HepG2 (cell line): ENCODE measurements around the gene OSBPL1A. TPM values are rescaled to one million over a fixed set of nuclear protein-coding genes. Genes with fewer than 3 reads are reported as not detected.

Experiments
- ATAC-seq: fragments of 200-7000 bp; cut with Tn5 transposase; 3 replicates; pipeline ENCODE4 v1.9.1; 2020; ENCODE audit warnings: mild to moderate bottlenecking, moderate library complexity
- BruUV-seq: library from RNA; stranded (reverse); fragments of 400-500 nt; replicated peaks from 2 replicates; lab custom pipeline; 2021; lab: Mats Ljungman, UMichigan
- CTCF ChIA-PET: fragments of 300-600 bp; formaldehyde crosslinking; extraction: SDS; loops from one replicate; lab custom pipeline; 2021; ENCODE audit warnings: low total read pairs, inconsistent platforms, low intra/inter-chr PET ratio; lab: Yijun Ruan, JAX
- POLR2A ChIA-PET: fragments of 350-600 bp; sonication (Branson Sonifier 250); formaldehyde crosslinking; loops from one replicate; lab custom pipeline; 2020; ENCODE audit warnings: antibody characterized with exemption, inconsistent platforms; lab: Yijun Ruan, JAX
- DNase-seq: peaks from one replicate; pipeline ENCODE4 v3.0.0-alpha.2; 2015; ENCODE audit warnings: low spot score
- FAIRE-seq: peaks from 3 replicates; lab custom pipeline; 2011; peaks lifted over from hg19 to GRCh38; lab: Jason Lieb, UNC
- H2AFZ ChIP-seq: one replicate; pipeline ENCODE4 v1.6.1; 2011; ENCODE audit warnings: low read length, inconsistent platforms
- H3K27ac ChIP-seq: fragments of 300-600 bp; 3 replicates; pipeline ENCODE4 v1.8.0; 2011; ENCODE audit warnings: mixed run types, mild to moderate bottlenecking, mixed read lengths, low read length, inconsistent platforms; ENCODE audit not compliant: insufficient read depth; ENCODE audit errors: extremely low read length
- H3K27me3 ChIP-seq, 2 experiments: fragments of 200-600 bp in 1 of 2; 2 replicates in 1 of 2; 3 replicates in 1 of 2; pipeline versions ENCODE4 v1.6.0 to v1.8.0; 2011; ENCODE audit warnings: low read length in 2 of 2, mild to moderate bottlenecking in 2 of 2, moderate library complexity in 2 of 2, inconsistent platforms in 1 of 2; ENCODE audit not compliant: insufficient read depth in 2 of 2, control insufficient read depth in 1 of 2
- H3K36me3 ChIP-seq, 2 experiments: fragments of 200-600 bp in 1 of 2; replicated peaks in 1 of 2; 2 replicates in 1 of 2; 3 replicates in 1 of 2; pipeline versions ENCODE4 v1.5.1 to v1.8.0; 2011; ENCODE audit warnings: low read length in 2 of 2, inconsistent platforms in 1 of 2; ENCODE audit not compliant: insufficient read depth in 2 of 2, control insufficient read depth in 1 of 2
- H3K4me1 ChIP-seq: 2 replicates; pipeline ENCODE4 v1.5.1; 2012; ENCODE audit warnings: low read length, inconsistent platforms; ENCODE audit not compliant: insufficient read depth
- H3K4me2 ChIP-seq: 2 replicates; pipeline ENCODE4 v1.6.0; 2011; ENCODE audit warnings: low read depth, low read length, inconsistent platforms
- H3K4me3 ChIP-seq, 3 experiments: fragments of 200-600 bp in 1 of 3; sonication (generic), shearing (Covaris generic) in 1 of 3; replicated peaks in 1 of 3; 2 replicates each; pipeline ENCODE4 v1.5.1; 2011 to 2016; ENCODE audit warnings: low read length in 3 of 3, inconsistent platforms in 2 of 3, low read depth in 2 of 3, mild to moderate bottlenecking in 2 of 3, control low read depth in 1 of 3, mixed read lengths in 1 of 3; ENCODE audit not compliant: insufficient read depth in 1 of 3
- H3K79me2 ChIP-seq: one replicate; pipeline ENCODE4 v1.6.1; 2011; ENCODE audit warnings: low read length, inconsistent platforms; ENCODE audit not compliant: insufficient read depth
- H3K9ac ChIP-seq: 2 replicates; pipeline ENCODE4 v1.6.0; 2011; ENCODE audit warnings: mild to moderate bottlenecking, low read depth, low read length, inconsistent platforms; ENCODE audit not compliant: insufficient read depth
- H3K9me3 ChIP-seq: 2 replicates; pipeline ENCODE4 v1.5.1; 2012; ENCODE audit warnings: mild to moderate bottlenecking, low read length
- H4K20me1 ChIP-seq: 2 replicates; pipeline ENCODE4 v1.6.0; 2011; ENCODE audit warnings: inconsistent platforms, mild to moderate bottlenecking, low read length, moderate library complexity; ENCODE audit not compliant: insufficient read depth
- ATRX ChIP-seq: sonication (generic); formaldehyde crosslinking; IDR thresholded peaks from 2 replicates; pipeline ENCODE4 v1.4.0; 2020; ENCODE audit warnings: missing genetic modification reagents, borderline replicate concordance
- CREBL2 ChIP-seq: sonication (generic); formaldehyde crosslinking; IDR thresholded peaks from 2 replicates; pipeline ENCODE4 v1.8.1; 2023; ENCODE audit warnings: missing genetic modification reagents, mild to moderate bottlenecking, borderline replicate concordance
- EP300 ChIP-seq, 3 experiments: sonication (generic) in 1 of 3; formaldehyde crosslinking in 1 of 3; IDR thresholded peaks; 2 replicates each; pipeline versions ENCODE4 v1.5.1 to v1.6.1; 2011 to 2020; ENCODE audit warnings: low read depth in 2 of 3, low read length in 2 of 3, borderline replicate concordance in 1 of 3, improper control_type of control experiment in 1 of 3, mild to moderate bottlenecking in 1 of 3, missing genetic modification reagents in 1 of 3, moderate library complexity in 1 of 3
- FOXO4 ChIP-seq: sonication (generic); formaldehyde crosslinking; conservative IDR thresholded peaks from 2 replicates; pipeline ENCODE4 v1.8.1; 2023; ENCODE audit warnings: missing genetic modification reagents
- HNF4A ChIP-seq: sonication (generic); formaldehyde crosslinking; IDR thresholded peaks from 2 replicates; pipeline ENCODE4 v1.4.0; 2020; ENCODE audit warnings: missing genetic modification reagents
- KLF12 ChIP-seq: sonication (generic); formaldehyde crosslinking; IDR thresholded peaks from 2 replicates; pipeline ENCODE4 v1.4.0; 2020; ENCODE audit warnings: missing genetic modification reagents, borderline replicate concordance
- KMT2B ChIP-seq: IDR thresholded peaks from 2 replicates; pipeline ENCODE4 v1.6.1; 2016; ENCODE audit warnings: missing genetic modification reagents, missing compliant biosample characterization
- LRRFIP1 ChIP-seq: sonication (generic); formaldehyde crosslinking; conservative IDR thresholded peaks from 2 replicates; pipeline ENCODE4 v1.4.0; 2020; ENCODE audit warnings: missing genetic modification reagents
- MEIS1 ChIP-seq: sonication (generic); formaldehyde crosslinking; IDR thresholded peaks from 2 replicates; pipeline ENCODE4 v1.9.0; 2021; ENCODE audit warnings: mild to moderate bottlenecking, missing genetic modification reagents, moderate library complexity, borderline replicate concordance
- MXI1 ChIP-seq: IDR thresholded peaks from 3 replicates; pipeline ENCODE4 v1.6.1; 2012; ENCODE audit warnings: low read depth, low read length, inconsistent platforms, borderline replicate concordance
- PRDM4 ChIP-seq: sonication (generic); formaldehyde crosslinking; IDR thresholded peaks from 2 replicates; pipeline ENCODE4 v1.9.0; 2021; ENCODE audit warnings: missing genetic modification reagents, borderline replicate concordance
- RAD51 ChIP-seq: fragments of 450-650 bp; IDR thresholded peaks from 2 replicates; pipeline ENCODE4 v1.6.1; 2016; ENCODE audit warnings: borderline replicate concordance
- TBP ChIP-seq: sonication (generic); formaldehyde crosslinking; IDR thresholded peaks from 2 replicates; pipeline ENCODE4 v1.5.0; 2020; ENCODE audit warnings: missing genetic modification reagents
- TFDP1 ChIP-seq: IDR thresholded peaks from 2 replicates; pipeline ENCODE4 v1.6.1; 2016; ENCODE audit warnings: missing compliant biosample characterization, missing genetic modification reagents, borderline replicate concordance
- TOE1 ChIP-seq: sonication (generic); formaldehyde crosslinking; IDR thresholded peaks from 2 replicates; pipeline ENCODE4 v1.4.0; 2020; ENCODE audit warnings: mild to moderate bottlenecking, missing genetic modification reagents
- ZFP36 ChIP-seq: fragments of 150-350 bp; IDR thresholded peaks from 2 replicates; pipeline ENCODE4 v1.6.1; 2018; ENCODE audit warnings: borderline replicate concordance, low read length, low read depth; ENCODE audit not compliant: partially characterized antibody
- ZNF282 ChIP-seq: fragments of 450-650 bp; IDR thresholded peaks from 2 replicates; pipeline ENCODE4 v1.6.1; 2018; ENCODE audit not compliant: partially characterized antibody
- ZNF788 ChIP-seq: sonication (generic); formaldehyde crosslinking; IDR thresholded peaks from 2 replicates; pipeline ENCODE4 v1.5.0; 2020; ENCODE audit warnings: mild to moderate bottlenecking, missing genetic modification reagents, borderline replicate concordance
- WGBS: methylation state at CpG from one replicate; pipeline ENCODE4 v1.1.6; 2017; ENCODE audit warnings: low lambda C conversion rate; 5-methylcytosine and 5-hydroxymethylcytosine counted together
- in situ Hi-C: cut with HindIII; loops from 2 replicates; pipeline ENCODE4 v1.10.0; 2017; ENCODE audit warnings: low pct_unique_long_range_greater_than_20kb; ENCODE audit not compliant: extremely low pct_ligation_motif_present
- intact Hi-C: fragments of 100-400 bp; cut with micrococcal nuclease; formaldehyde crosslinking; loops from one replicate; pipeline ENCODE4 v1.10.0; 2022; ENCODE audit not compliant: unreplicated experiment
- polyA plus RNA-seq, 8 experiments: library from polyadenylated mRNA; depleted of rRNA in 3 of 8; stranded (reverse) in 7 of 8; unstranded in 1 of 8; fragments of >200 nt; fragmentation: Illumina TruSeq in 4 of 8; extraction: Trizol in 4 of 8; gene quantifications; 2 replicates each; pipeline versions ENCODE4 v1.2.1 to v1.2.3, GENCODE V29; 2011 to 2016; ENCODE audit warnings: low read depth in 4 of 8, missing spikeins in 1 of 8, mixed read lengths in 1 of 8; ENCODE audit not compliant: insufficient read depth in 1 of 8
- total RNA-seq, 5 experiments: library from RNA; depleted of rRNA; stranded (reverse); fragments of >200 nt; fragmentation: Illumina TruSeq; extraction: Trizol; gene quantifications; 2 replicates each; pipeline ENCODE4 v1.2.3, GENCODE V29; 2016; ENCODE audit warnings: low read depth in 1 of 5

The OSBPL1A gene
- total and polyA plus RNA-seq, 2 of the 13 experiments (the other 11 are each of a cell fraction or from before 2014, with no cell fraction given), result 0.02 TPM; not detected in 1

- H3K9ac ChIP-seq, result no peak overlapping the region
- CTCF ChIA-PET, result no interaction called here
- H3K79me2 ChIP-seq, result no peaks in the 10 kb centered on the region
- no peaks in the 10 kb centered on the region for H4K20me1 ChIP-seq
- in situ Hi-C loops, result no loop called here
- no peak for FAIRE-seq
- H3K4me3 ChIP-seq, result no peak overlapping the region
- no peak overlapping the region for H3K27ac ChIP-seq
- intact Hi-C loops, result no loop called here
- peaks cover 11% of the 10 kb centered on the region for H3K4me1 ChIP-seq
- no peak for DNase-seq
- no peak overlapping the region for H2AFZ ChIP-seq
- H3K36me3 ChIP-seq, result no peaks in the 10 kb centered on the region
- no peak overlapping the region for H3K4me2 ChIP-seq
- 6% methylated on average over 2 of the region's 2 CpGs for WGBS
- no peaks in the 10 kb centered on the region for H3K9me3 ChIP-seq
- POLR2A ChIA-PET, result no interaction called here
- ATAC-seq, result no peak
- no TSS peak for BruUV-seq
- H3K27me3 ChIP-seq, result no peaks in the 10 kb centered on the region
- TF ChIP-seq HNF4A (CRISPR knock-in tag), result no peak
- no peak for TF ChIP-seq PRDM4 (CRISPR knock-in tag)
- TF ChIP-seq LRRFIP1, result no peak
- no peak for TF ChIP-seq TFDP1 (CRISPR knock-in tag)
- TF ChIP-seq ZNF282, result no peak
- TF ChIP-seq ATRX (CRISPR knock-in tag), result no peak
- no peak for TF ChIP-seq MEIS1
- TF ChIP-seq EP300 (IDR thresholded peaks at IDR 0.05; ENCODE audit: low read depth in 2 of 2, low read length in 2 of 2), result no peak
- no peak for TF ChIP-seq EP300 (CRISPR knock-in tag; IDR thresholded peaks at IDR 0.05; ENCODE audit: borderline replicate concordance)
- no peak for TF ChIP-seq CREBL2 (CRISPR knock-in tag)
- TF ChIP-seq TBP (CRISPR knock-in tag), result no peak
- TF ChIP-seq RAD51, result no peak
- TF ChIP-seq TOE1, result no peak
- no peak for TF ChIP-seq ZNF788 (CRISPR knock-in tag)
- no peak for TF ChIP-seq FOXO4 (CRISPR knock-in tag)
- TF ChIP-seq KLF12, result no peak
- TF ChIP-seq KMT2B (CRISPR knock-in tag), result no peak
- no peak for TF ChIP-seq MXI1
- TF ChIP-seq ZFP36, result no peak
These were observed 177.3 kb downstream of the OSBPL1A start for GRCh38 chr18:24220318-24220688.
